HUES64 (cell line): ENCODE results near the gene SAMD14.

Experiments used
- H3K27ac ChIP-seq: 2 replicates; pipeline ENCODE4 v1.7.0; 2013; ENCODE audit warnings: low read depth, low read length, inconsistent platforms
- H3K27me3 ChIP-seq: 2 replicates; pipeline ENCODE4 v1.6.1; 2013; ENCODE audit warnings: mild to moderate bottlenecking, low read length; ENCODE audit not compliant: insufficient read depth
- H3K36me3 ChIP-seq: 2 replicates; pipeline ENCODE4 v1.6.1; 2013; ENCODE audit warnings: mild to moderate bottlenecking, low read length; ENCODE audit not compliant: insufficient read depth
- H3K4me1 ChIP-seq: 2 replicates; pipeline ENCODE4 v1.6.1; 2013; ENCODE audit warnings: mild to moderate bottlenecking, low read length, moderate library complexity; ENCODE audit not compliant: insufficient read depth
- H3K4me3 ChIP-seq: 2 replicates; pipeline ENCODE4 v1.5.1; 2013; ENCODE audit warnings: mild to moderate bottlenecking, low read length, moderate library complexity
- H3K9ac ChIP-seq: 2 replicates; pipeline ENCODE4 v1.6.1; 2013; ENCODE audit warnings: mild to moderate bottlenecking, low read depth, low read length
- H3K9me3 ChIP-seq: 2 replicates; pipeline ENCODE4 v1.6.1; 2013; ENCODE audit warnings: low read depth, low read length; ENCODE audit not compliant: insufficient read depth
- WGBS: fragments of 150-250, 120-280 bp; methylation state at CpG from one replicate; pipeline ENCODE4 v1.1.7; 2013; ENCODE audit warnings: missing lambda C conversion rate; 5-methylcytosine and 5-hydroxymethylcytosine counted together

Gene SAMD14

DNA sequence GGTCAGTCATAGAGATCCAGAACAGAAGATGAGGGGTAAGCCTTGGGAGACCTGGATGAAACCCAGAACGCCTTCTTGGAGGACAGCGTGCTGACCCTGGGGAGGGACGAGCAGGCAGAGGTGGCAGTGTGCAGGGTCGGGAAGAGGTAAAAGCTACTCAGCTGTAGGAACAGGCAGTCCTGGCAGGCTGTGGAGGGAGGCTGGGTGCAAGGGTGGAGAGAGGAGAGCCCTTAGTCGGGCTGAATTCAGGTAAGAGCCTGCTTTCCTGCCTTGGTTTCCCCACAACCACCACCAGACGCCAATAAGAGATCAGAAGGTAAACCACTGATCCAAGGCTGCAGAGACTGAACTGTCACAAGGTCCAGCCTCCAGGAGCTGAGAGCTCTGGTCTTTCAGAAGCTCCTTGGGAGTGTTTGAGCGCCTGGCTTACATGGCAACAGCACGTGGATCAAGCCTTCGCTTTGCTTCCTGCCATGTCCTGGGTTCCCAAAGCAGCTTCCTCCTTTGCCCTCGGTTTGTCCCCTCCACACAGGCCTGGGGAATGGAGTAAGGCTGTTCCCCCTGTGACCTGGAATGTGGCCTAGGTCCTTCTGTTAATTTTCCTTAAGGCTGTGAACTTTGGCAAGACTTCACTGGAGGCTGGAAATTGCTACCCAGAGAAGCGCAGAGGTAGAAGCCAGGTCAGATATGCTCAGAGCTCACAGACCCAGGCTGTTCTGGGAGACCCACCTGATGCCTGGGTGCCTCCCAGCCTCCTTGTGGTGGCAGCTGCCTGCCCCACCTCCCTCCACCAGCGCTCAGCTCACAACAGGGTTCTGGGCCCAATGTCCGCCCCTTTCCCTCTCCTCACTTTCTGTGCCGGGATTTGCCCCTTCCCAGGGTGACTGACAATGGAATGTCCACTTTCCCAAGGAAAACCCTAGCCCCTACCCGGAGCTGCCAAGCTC lies 38.7 kb downstream of the SAMD14 start:
- H3K36me3 ChIP-seq, result peaks cover 5% of the 10 kb centered on the region; the same call in 1 of the 2 replicates
- no peak overlapping the region for H3K9ac ChIP-seq
- H3K27me3 ChIP-seq, result no peaks in the 10 kb centered on the region
- 83% methylated on average over 15 of the region's 15 CpGs for WGBS
- H3K27ac ChIP-seq, result no peak overlapping the region
- no peaks in the 10 kb centered on the region for H3K9me3 ChIP-seq
- H3K4me3 ChIP-seq, result no peak overlapping the region
- peaks cover 4% of the 10 kb centered on the region; the same call in 1 of the 2 replicates for H3K4me1 ChIP-seq

DNA sequence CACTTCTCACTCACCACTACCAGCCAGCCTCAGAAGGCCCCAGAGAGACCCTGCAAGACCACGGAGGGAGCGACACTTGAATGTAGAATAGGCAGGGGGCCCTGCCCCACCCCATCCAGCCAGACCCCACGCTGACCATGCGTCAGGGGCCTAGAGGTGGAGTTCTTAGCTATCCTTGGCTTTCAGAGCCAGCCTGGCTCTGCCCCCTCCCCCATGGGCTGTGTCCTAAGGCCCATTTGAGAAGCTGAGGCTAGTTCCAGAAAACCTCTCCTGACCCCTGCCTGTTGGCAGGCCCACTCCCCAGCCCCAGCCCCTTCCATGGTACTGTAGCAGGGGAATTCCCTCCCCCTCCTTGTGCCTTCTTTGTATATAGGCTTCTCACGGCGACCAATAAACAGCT lies 39.9 kb downstream of the SAMD14 start:
- Histone ChIP-seq H3K27ac (no peak overlapping the region), H3K27me3 (no peaks in the 10 kb centered on the region), H3K4me1 (no peaks in the 10 kb centered on the region; the same call in 1 of the 2 replicates), H3K36me3 (peaks cover 5% of the 10 kb centered on the region; the same call in 1 of the 2 replicates), H3K9me3 (no peaks in the 10 kb centered on the region), H3K4me3 (no peak overlapping the region), H3K9ac (no peak overlapping the region)
- WGBS, result 84% methylated on average over 6 of the region's 6 CpGs

DNA sequence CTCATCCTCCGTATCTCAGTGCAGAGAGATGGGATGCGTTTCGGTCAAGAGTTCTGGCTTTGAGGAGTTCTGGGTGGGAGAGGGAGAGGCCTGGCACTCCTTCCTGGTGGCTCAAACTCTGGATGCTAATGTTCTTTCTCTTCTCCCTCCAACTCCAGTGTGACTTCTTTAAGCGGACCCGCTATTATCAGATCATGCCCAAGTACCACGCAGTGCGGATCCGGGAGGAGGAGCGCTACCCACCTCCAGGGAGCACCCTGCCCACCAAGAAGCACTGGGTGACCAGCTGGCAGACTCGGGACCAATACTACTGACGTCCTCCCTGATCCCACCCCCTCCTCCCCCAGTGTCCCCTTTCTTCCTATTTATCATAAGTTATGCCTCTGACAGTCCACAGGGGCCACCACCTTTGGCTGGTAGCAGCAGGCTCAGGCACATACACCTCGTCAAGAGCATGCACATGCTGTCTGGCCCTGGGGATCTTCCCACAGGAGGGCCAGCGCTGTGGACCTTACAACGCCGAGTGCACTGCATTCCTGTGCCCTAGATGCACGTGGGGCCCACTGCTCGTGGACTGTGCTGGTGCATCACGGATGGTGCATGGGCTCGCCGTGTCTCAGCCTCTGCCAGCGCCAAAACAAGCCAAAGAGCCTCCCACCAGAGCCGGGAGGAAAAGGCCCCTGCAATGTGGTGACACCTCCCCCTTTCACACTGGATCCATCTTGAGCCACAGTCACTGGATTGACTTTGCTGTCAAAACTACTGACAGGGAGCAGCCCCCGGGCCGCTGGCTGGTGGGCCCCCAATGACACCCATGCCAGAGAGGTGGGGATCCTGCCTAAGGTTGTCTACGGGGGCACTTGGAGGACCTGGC lies 40.8 kb downstream of the SAMD14 start:
- no peak overlapping the region for H3K9ac ChIP-seq
- H3K27me3 ChIP-seq, result no peaks in the 10 kb centered on the region
- no peaks in the 10 kb centered on the region for H3K9me3 ChIP-seq
- peaks cover 5% of the 10 kb centered on the region; the same call in 1 of the 2 replicates for H3K36me3 ChIP-seq
- H3K4me3 ChIP-seq, result no peak overlapping the region
- 89% methylated on average over 25 of the region's 25 CpGs for WGBS
- no peaks in the 10 kb centered on the region for H3K4me1 ChIP-seq
- H3K27ac ChIP-seq, result no peak overlapping the region

DNA sequence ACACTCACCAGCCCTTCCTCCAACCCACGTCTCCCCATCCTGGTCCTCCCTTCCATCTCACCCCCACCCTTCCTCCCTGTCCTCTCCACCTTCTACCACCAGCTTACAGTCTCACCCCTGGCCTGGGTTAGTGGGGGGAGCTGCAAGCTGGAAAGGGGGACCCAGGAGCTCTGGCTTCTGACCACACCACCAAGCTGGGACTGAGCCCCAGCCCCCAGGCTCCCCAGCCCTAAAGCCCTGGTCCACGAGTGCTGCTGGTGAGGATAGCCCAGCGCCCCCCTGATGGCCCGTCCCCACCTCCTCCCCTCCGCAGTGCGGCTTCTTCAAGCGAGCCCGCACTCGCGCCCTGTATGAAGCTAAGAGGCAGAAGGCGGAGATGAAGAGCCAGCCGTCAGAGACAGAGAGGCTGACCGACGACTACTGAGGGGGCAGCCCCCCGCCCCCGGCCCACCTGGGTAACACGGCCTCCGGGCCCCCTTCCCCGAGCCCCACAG lies 42.0 kb downstream of the SAMD14 start:
- 89% methylated on average over 19 of the region's 19 CpGs for WGBS
- Histone ChIP-seq H3K36me3 (peaks cover 7% of the 10 kb centered on the region; the same call in 1 of the 2 replicates), H3K9ac (no peak overlapping the region), H3K9me3 (no peaks in the 10 kb centered on the region), H3K27me3 (no peaks in the 10 kb centered on the region), H3K4me3 (no peak overlapping the region), H3K4me1 (no peaks in the 10 kb centered on the region), H3K27ac (no peak overlapping the region)

DNA sequence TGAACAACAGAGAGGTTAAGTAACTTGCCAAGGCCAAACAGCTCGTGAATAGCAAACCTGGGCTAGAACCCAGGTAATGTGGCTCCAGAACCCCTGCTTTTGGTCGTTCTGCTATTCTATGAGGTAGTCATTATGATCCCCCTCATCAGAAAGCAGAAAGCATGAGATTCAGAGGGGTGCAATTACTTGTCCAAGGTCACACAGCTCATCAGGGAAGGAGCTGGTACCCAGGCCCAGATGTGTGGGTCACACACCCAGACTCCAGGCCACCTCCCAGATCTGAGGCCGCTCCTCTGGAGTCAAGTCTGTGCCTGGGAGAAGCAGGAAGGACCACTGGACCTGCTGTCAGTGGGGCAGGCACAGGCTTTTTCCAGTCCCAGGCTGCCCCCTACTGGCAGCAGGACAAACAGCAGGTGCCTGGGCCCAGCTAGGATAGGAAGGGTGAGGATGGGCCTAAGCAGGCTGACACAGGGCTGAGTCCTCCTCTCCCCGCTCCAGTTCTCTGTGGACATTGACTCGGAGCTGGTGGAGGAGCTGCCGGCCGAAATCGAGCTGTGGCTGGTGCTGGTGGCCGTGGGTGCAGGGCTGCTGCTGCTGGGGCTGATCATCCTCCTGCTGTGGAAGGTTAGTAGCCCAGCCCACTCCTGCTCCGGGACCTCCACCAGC lies 42.6 kb downstream of the SAMD14 start:
- 65% methylated on average over 10 of the region's 10 CpGs for WGBS
- H3K9me3 ChIP-seq, result no peaks in the 10 kb centered on the region
- no peak overlapping the region for H3K27ac ChIP-seq
- no peaks in the 10 kb centered on the region for H3K4me1 ChIP-seq
- H3K9ac ChIP-seq, result no peak overlapping the region
- H3K4me3 ChIP-seq, result no peak overlapping the region
- H3K27me3 ChIP-seq, result no peaks in the 10 kb centered on the region
- H3K36me3 ChIP-seq, result peaks cover 13% of the 10 kb centered on the region; the same call in 1 of the 2 replicates

DNA sequence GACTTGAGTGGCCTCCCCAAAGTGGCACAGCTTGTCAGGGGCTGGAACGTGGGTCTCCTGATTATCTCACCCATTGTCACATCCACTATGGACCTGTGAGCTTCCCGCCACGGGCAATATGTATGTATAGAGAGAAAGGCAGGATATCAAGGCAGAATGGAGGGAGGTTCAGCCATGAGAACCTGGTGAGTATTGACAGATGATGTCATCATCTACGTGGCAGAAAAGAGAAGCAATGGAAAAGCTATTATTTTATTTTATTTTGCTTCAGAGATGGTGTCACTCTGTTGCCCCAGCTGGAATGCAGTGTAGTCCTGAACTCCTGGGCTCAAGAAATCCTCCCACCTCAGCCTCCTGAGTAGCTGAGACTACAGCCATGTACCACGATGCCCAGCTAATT lies 48.2 kb downstream of the SAMD14 start:
- H3K4me3 ChIP-seq, result no peak overlapping the region
- 94% methylated on average over 4 of the region's 5 CpGs for WGBS
- no peaks in the 10 kb centered on the region for H3K27me3 ChIP-seq
- no peak overlapping the region for H3K27ac ChIP-seq
- H3K9me3 ChIP-seq, result no peaks in the 10 kb centered on the region
- no peaks in the 10 kb centered on the region for H3K4me1 ChIP-seq
- peaks cover 42% of the 10 kb centered on the region; the same call in 1 of the 2 replicates for H3K36me3 ChIP-seq
- no peak overlapping the region for H3K9ac ChIP-seq

DNA sequence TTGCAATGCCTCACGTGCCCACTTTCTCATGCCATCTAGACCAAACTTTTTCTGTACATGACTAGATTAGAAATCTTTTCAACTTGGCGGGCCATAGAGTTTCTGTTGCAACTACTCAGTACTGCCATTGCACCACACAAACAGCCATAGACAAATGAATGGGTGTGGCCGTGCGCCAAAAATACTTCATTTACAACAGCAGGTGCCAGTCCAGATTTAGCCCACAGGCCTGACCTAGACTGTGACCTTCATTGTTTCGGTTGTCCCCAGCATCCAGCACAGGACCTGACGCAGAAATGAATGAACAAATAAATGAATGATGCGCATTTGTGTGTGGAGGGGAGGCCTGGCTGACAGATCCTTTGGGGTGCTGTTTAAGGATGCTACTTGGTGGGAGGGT lies 49.1 kb downstream of the SAMD14 start:
- no peaks in the 10 kb centered on the region for H3K4me1 ChIP-seq
- H3K27me3 ChIP-seq, result no peaks in the 10 kb centered on the region
- H3K9ac ChIP-seq, result no peak overlapping the region
- H3K9me3 ChIP-seq, result no peaks in the 10 kb centered on the region
- no peak overlapping the region for H3K27ac ChIP-seq
- WGBS, result 95% methylated on average over 7 of the region's 7 CpGs
- peaks cover 42% of the 10 kb centered on the region; the same call in 1 of the 2 replicates for H3K36me3 ChIP-seq
- H3K4me3 ChIP-seq, result no peak overlapping the region

DNA sequence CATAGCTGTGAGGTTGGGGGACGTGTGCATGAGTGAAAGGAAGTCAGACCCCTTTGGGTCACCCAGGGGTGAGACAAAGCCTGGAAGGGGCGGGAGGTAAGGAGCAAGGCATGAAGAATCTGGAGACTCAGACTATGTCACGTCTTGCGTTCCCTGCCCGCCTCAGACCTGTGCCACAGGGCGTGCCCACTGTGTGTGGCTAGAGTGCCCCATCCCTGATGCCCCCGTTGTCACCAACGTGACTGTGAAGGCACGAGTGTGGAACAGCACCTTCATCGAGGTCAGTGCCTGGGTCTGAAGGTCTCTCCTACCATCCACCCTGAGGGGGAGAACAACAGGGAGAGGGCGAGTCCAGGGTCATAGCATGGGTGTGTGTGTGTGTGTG lies 49.9 kb downstream of the SAMD14 start:
- peaks cover 45% of the 10 kb centered on the region; the same call in 1 of the 2 replicates for H3K36me3 ChIP-seq
- H3K4me1 ChIP-seq, result no peaks in the 10 kb centered on the region
- 83% methylated on average over 11 of the region's 11 CpGs for WGBS
- no peaks in the 10 kb centered on the region for H3K27me3 ChIP-seq
- no peak overlapping the region for H3K4me3 ChIP-seq
- H3K27ac ChIP-seq, result no peak overlapping the region
- H3K9me3 ChIP-seq, result no peaks in the 10 kb centered on the region
- H3K9ac ChIP-seq, result no peak overlapping the region

DNA sequence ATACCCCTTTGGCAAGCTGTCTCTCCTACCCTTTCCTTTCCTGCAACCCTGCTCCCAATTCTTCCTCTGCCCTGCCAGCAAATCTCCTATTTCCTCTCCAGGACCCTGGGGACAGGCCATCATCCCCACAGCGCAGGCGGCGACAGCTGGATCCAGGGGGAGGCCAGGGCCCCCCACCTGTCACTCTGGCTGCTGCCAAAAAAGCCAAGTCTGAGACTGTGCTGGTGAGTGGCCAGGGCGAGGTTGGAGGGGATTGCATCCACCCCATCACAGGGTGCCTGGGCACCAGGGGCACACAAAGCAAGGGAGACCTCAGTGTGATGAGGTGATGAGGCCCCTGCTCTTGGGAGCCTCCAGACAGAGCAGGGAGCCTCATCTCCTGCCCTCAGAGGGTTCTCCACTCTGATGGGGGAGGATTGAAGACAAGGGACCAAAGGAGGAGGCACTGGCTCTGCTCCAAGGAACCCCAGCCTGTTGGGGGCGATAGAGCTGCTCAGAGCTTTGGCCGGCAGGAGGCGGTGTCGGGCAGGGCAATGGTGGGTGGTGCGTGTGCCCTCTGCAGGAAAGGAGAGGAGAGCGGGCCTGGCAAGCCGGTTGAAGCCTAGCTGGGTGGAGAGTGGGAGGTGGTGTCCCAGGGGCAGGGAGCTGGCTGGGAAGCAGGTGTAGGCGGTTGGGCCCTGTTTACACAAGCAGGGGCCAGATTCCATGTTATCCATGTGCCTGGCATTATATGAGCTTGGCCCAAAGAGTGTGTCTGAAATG lies 50.4 kb downstream of the SAMD14 start:
- Histone ChIP-seq H3K9ac (no peak overlapping the region), H3K4me1 (no peaks in the 10 kb centered on the region), H3K27me3 (no peaks in the 10 kb centered on the region), H3K4me3 (no peak overlapping the region), H3K27ac (no peak overlapping the region), H3K36me3 (peaks cover 47% of the 10 kb centered on the region; the same call in 1 of the 2 replicates), H3K9me3 (no peaks in the 10 kb centered on the region)
- WGBS, result 86% methylated on average over 12 of the region's 12 CpGs

DNA sequence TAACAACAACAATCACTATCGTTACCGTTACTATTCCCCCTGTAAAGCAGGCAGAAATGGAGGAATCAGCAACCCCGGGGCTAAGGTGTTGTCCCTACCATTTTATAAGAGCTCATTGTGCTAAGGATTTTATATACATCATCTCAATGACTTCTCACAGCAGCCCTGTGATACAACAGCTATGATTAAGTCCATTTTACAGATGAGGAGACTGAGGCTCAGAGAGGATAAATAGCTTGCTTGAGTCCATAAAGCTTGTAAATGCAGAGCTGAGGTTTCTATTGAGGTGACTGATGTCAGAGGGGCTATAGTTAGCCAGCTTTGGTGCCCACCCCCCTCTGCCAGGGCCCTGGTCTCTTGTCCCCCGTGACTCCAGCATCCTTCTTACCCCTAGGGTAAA lies 51.5 kb downstream of the SAMD14 start:
- H3K9ac ChIP-seq, result no peak overlapping the region
- no peaks in the 10 kb centered on the region for H3K27me3 ChIP-seq
- no peaks in the 10 kb centered on the region for H3K9me3 ChIP-seq
- no peak overlapping the region for H3K27ac ChIP-seq
- H3K4me3 ChIP-seq, result no peak overlapping the region
- H3K4me1 ChIP-seq, result no peaks in the 10 kb centered on the region
- WGBS, result 90% methylated on average over 3 of the region's 4 CpGs
- peaks cover 49% of the 10 kb centered on the region; the same call in 1 of the 2 replicates for H3K36me3 ChIP-seq
